Fibroblast of pulmonary artery (primary cell): Measurements from ENCODE around the gene SLC11A1.

Experiments
- DNase-seq: peaks from one replicate; pipeline ENCODE4 v3.0.0-alpha.2; 2010; ENCODE audit warnings: low read depth
- H3K4me3 ChIP-seq: replicated peaks from 2 replicates; pipeline ENCODE4 v1.5.1; 2011; ENCODE audit warnings: low read depth, mild to moderate bottlenecking, control low read depth, low read length, moderate library complexity
- TF ChIP-seq, protein P1 (sequence below): IDR thresholded peaks from 2 replicates; pipeline ENCODE4 v1.5.1; 2011; ENCODE audit warnings: mild to moderate bottlenecking, control low read depth, low read length, inconsistent platforms; ENCODE audit errors: missing control alignments

The SLC11A1 gene

DNA sequence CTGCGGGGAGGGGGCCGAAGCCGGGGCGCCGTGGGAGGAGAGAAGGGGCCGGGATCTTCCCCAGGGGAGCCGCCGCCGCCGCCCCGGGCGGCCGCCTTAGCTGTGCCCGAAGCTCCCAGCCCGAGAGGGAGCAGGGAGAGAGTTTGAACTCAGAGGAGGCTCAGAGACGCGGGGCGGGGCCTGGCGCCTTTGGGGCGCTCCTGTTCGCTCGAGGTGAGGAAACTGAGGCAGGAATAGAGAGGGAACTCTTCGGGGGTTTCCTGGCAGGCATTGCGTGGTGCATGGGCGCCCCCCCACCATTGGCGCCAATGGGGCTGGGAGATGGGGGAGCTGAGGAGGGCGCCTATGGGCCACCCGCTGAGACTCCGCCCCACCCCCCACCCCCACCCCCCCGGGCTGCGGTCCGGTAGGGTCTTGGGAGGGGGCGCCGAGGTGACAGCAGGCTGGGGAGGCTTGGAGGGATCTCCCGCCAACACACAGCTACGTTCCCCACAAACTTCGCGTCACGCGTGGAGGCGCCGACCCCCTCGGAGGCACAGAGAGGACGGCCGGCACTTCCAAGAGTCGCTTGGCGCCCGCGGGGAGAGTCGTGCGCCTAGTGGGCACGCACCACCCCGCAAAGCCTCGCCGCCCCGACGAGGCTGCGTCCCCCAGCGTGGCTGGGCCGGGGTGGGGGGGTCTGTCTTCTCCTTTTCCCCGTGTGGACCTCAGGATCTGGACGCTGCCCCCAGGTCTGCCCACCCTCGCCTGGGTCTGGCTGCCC is 18.3 kb downstream of the SLC11A1 start:
- no peak for DNase-seq
- TF ChIP-seq, protein P1, sequence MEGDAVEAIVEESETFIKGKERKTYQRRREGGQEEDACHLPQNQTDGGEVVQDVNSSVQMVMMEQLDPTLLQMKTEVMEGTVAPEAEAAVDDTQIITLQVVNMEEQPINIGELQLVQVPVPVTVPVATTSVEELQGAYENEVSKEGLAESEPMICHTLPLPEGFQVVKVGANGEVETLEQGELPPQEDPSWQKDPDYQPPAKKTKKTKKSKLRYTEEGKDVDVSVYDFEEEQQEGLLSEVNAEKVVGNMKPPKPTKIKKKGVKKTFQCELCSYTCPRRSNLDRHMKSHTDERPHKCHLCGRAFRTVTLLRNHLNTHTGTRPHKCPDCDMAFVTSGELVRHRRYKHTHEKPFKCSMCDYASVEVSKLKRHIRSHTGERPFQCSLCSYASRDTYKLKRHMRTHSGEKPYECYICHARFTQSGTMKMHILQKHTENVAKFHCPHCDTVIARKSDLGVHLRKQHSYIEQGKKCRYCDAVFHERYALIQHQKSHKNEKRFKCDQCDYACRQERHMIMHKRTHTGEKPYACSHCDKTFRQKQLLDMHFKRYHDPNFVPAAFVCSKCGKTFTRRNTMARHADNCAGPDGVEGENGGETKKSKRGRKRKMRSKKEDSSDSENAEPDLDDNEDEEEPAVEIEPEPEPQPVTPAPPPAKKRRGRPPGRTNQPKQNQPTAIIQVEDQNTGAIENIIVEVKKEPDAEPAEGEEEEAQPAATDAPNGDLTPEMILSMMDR = no peak
- H3K4me3 ChIP-seq = peak overlapping the region; percentile 77

DNA sequence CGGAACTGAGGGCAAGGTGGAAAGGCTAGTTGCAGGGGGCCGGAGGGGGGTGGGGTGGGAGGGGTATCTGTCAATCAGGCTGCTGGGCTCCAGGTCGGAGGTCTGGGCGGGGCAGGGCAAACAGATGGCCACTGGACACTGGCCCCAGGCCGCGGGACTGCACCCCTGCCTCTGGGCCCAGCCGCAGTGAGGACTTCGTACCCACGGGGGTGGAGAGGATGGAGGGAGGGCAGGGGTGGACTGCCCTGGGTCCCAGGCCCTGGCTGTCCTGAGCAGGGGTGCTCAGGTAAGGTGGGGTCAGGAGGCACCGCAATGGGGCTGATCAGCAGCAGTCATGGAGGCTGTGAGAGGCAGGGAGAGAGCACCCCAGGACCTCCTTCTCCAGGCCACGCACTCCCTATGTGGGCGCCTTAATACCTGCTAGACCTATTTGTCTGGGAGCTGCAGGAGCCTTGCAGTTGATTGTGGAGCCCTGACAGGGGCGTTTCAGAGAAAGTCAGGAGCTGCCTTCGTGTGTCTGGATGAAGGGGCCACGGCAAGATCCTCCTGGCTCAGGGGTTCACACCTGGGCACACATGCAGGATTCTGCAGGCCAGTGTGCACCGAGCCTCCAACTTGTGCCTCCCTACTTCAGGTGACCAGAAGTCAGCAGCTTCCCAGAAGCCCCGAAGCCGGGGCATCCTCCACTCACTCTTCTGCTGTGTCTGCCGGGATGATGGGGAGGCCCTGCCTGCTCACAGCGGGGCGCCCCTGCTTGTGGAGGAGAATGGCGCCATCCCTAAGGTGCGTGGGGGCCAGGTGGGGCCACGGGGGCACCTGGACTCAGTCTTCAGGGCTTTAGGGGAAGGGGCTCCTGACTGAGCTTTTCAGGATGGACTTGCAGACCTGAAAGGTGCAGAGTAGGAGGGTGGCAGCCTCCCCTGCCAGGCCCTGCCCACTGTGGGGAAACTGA is 19.1 kb downstream of the SLC11A1 start:
- peak overlapping the region; percentile 77 for H3K4me3 ChIP-seq
- no peak for DNase-seq
- TF ChIP-seq, protein P1 = no peak

DNA sequence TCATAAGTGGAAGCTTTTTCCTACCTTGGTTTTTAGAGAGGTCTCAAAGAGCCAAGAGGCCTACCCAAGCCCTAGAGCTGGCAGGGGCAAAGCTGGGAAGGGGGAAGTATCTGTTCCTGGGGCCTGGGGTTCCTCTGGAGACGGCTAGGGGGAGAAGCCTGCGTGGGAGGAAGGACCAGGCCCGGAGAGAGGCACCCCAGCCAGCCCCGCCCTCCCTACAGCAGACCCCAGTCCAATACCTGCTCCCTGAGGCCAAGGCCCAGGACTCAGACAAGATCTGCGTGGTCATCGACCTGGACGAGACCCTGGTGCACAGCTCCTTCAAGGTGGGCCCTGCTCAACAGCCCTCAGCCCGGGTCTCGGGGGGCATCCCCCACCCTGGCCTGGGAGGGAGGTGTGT is 19.8 kb downstream of the SLC11A1 start:
- H3K4me3 ChIP-seq = peak overlapping the region; percentile 77
- TF ChIP-seq, protein P1 = no peak
- DNase-seq = no peak

DNA sequence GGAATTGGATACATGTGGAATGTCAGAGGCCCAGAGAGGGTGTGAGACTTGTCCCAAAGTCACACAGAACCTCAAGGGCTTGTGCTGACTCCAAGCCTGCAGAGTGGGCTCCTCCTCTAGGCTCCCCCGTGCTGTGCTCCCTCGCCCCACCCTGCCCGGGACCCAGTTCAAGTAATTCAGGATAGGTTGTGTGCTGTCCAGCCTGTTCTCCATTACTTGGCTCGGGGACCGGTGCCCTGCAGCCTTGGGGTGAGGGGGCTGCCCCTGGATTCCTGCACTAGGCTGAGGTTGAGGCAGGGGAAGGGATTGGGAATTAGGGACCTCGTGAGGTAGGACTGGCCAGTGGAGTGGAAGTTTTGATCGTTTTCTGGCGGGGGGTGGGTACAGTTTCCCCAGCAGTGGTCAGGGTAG is 20.4 kb downstream of the SLC11A1 start:
- no peak overlapping the region for H3K4me3 ChIP-seq
- DNase-seq = no peak
- TF ChIP-seq, protein P1 = no peak

DNA sequence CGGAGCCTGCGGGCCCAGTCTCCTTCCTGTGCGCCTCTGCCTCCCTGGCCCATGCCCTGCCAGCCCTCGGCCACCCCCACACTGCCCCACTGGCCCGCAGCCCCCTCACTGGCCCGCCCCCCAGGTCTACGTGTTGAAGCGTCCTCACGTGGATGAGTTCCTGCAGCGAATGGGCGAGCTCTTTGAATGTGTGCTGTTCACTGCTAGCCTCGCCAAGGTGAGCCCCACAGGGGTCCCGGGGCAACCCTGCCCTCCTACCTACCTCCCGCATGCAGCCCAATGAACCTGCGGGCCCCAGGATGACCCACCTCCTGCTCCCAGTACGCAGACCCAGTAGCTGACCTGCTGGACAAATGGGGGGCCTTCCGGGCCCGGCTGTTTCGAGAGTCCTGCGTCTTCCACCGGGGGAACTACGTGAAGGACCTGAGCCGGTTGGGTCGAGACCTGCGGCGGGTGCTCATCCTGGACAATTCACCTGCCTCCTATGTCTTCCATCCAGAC is 20.9 kb downstream of the SLC11A1 start:
- TF ChIP-seq, protein P1 = no peak
- no peak for DNase-seq
- H3K4me3 ChIP-seq = no peak overlapping the region

DNA sequence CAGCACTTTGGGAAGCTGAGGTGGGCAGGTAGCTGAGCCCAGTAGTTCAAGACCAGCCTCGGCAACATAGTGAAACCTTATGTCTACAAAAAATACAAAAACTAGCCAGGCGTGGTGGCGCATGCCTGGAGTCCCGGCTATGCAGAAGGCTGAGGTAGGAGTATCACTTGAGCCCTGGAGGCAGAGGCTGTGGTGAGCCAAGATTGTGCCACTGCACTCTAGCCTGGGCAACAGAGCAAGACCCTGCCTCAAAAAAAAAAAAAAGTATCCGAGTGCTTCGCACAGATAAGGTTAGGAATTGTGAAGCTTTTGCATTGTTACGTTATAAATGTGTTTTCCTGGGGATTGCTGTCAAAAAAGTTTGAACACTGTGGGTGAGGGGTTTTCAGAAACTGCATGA is 21.7 kb downstream of the SLC11A1 start:
- H3K4me3 ChIP-seq = no peak overlapping the region
- TF ChIP-seq, protein P1 = no peak
- DNase-seq = no peak
